Measurements from ENCODE around the gene CFAP92.

- no peak for TF ChIP-seq CTCF (IDR thresholded peaks at IDR 0.05)
- no peak for TF ChIP-seq POLR2A (IDR thresholded peaks at IDR 0.05)
These were observed 883 bp downstream of the CFAP92 start for GRCh38 chr3:128992926-128993460.

All from Peyer's patch (tissue), 4 donors.